ENCODE measurements around the gene SHOC2. TPM values are rescaled to one million over a fixed set of nuclear protein-coding genes. Genes with fewer than 3 reads are reported as not detected.

Gene SHOC2
- total and polyA plus RNA-seq, 2 experiments from 2014 or later: 23.3 to 33.3 TPM

DNA sequence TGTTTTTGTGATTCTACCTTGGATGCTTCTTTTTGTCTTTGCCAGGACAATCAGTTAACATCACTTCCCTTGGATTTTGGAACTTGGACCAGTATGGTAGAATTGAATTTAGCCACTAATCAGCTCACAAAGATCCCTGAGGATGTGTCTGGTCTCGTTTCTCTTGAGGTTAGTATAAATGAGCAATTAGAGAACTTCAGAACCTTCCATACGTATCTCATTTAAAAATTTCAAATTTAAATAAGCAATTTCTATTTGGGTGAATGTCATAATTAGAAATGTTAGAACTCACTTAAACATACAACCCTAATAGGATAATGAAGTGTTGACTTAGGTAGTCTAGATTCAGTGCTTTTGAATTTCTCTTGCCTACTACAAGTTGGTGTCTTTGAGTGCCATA is 88.1 kb downstream of the SHOC2 start:
- no peaks in the 10 kb centered on the region for H3K9me2 ChIP-seq (ENCODE audit: insufficient read depth)
- no peaks in the 10 kb centered on the region for H3K36me3 Mint-ChIP-seq (ENCODE audit: low read depth)
- H2AFZ ChIP-seq: no peak overlapping the region
- no peak overlapping the region for H3K4me3 ChIP-seq
- peaks cover 5% of the 10 kb centered on the region; the same call in 2 of the 3 replicates for H3K4me1 Mint-ChIP-seq
- H3K4me2 ChIP-seq: no peak overlapping the region
- no peak for DNase-seq (ENCODE audit: low spot score)
- H3K27me3 Mint-ChIP-seq (ENCODE audit: insufficient read depth, low read depth, poor library complexity): no peaks in the 10 kb centered on the region
- ATAC-seq: no peak
- H4K20me1 ChIP-seq (replicated peaks; ENCODE audit: insufficient read depth): no peaks in the 10 kb centered on the region
- no peak overlapping the region for H3K27ac ChIP-seq (ENCODE audit: low read depth)
- no peaks in the 10 kb centered on the region for H3K4me1 ChIP-seq (ENCODE audit: insufficient read depth)
- no peak for TF ChIP-seq NANOG (IDR thresholded peaks at IDR 0.05; ENCODE audit: borderline replicate concordance)
- TF ChIP-seq CREB1 (CRISPR knock-in tag; IDR thresholded peaks at IDR 0.05; ENCODE audit: low read depth): no peak
- H3K4me3 Mint-ChIP-seq: no peak overlapping the region
- no peaks in the 10 kb centered on the region for H3K79me2 ChIP-seq (replicated peaks; ENCODE audit: insufficient read depth)
- no peak overlapping the region for H3K27ac Mint-ChIP-seq
- H3K9me3 Mint-ChIP-seq: no peaks in the 10 kb centered on the region
- H3K27me3 ChIP-seq (ENCODE audit: insufficient read depth): no peaks in the 10 kb centered on the region
- H3F3A ChIP-seq (replicated peaks; ENCODE audit: low read depth): no peaks in the 10 kb centered on the region
- 0 out of 2 replicates have a peak, but pooled peaks cover 4% of the 10 kb centered on the region for H3K36me3 ChIP-seq (ENCODE audit: insufficient read depth)

DNA sequence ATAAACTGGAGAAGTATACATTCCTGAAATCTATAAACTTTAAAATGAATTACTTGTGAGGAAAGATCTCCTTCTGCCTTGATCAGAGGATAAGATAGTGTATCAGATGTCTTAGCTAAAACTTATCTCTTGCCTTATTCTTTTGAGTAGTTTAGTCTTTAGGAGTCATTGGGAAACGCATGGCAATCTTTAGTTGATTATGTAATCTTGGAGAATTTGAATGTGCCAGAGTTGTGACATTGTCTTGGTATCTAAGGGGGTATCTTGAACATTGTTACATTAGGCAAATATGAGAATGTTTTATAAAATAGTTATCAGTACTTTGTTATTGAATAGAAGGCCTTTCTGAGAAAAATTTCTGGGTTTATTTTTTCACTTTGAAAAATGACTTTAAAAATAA is 95.8 kb downstream of the SHOC2 start:
- no peaks in the 10 kb centered on the region for H3K36me3 ChIP-seq (ENCODE audit: insufficient read depth)
- no peaks in the 10 kb centered on the region for H3K4me1 ChIP-seq (ENCODE audit: insufficient read depth)
- Mint-ChIP-seq H3K4me1 (no peaks in the 10 kb centered on the region), H3K27ac (no peak overlapping the region), H3K9me3 (no peaks in the 10 kb centered on the region), H3K4me3 (no peak overlapping the region), H3K36me3 (ENCODE audit: low read depth) (peaks cover 5% of the 10 kb centered on the region; the same call in 2 of the 3 replicates), H3K27me3 (ENCODE audit: insufficient read depth, low read depth, poor library complexity) (peaks cover 2% of the 10 kb centered on the region)
- no peaks in the 10 kb centered on the region for H3K9me2 ChIP-seq (ENCODE audit: insufficient read depth)
- TF ChIP-seq NANOG (IDR thresholded peaks at IDR 0.05; ENCODE audit: borderline replicate concordance) (no peak), EZH2phosphoT487 (IDR thresholded peaks at IDR 0.05; ENCODE audit: unreplicated experiment) (no peak), CTCF (conservative IDR thresholded peaks at IDR 0.05; ENCODE audit: low read depth in 2 of 2) (no peak), POLR2AphosphoS5 (IDR thresholded peaks at IDR 0.05; ENCODE audit: low read depth) (no peak), ZNF114 (CRISPR knock-in tag; IDR thresholded peaks at IDR 0.05) (no peak), STAT1 (IDR thresholded peaks at IDR 0.05; ENCODE audit: unreplicated experiment) (no peak), JUNB (IDR thresholded peaks at IDR 0.05; ENCODE audit: unreplicated experiment) (no peak)
- H2AFZ ChIP-seq: no peak overlapping the region
- no peak overlapping the region for H3K4me3 ChIP-seq
- H4K20me1 ChIP-seq (replicated peaks; ENCODE audit: insufficient read depth): no peaks in the 10 kb centered on the region
- DNase-seq (ENCODE audit: low spot score) (no peak), ATAC-seq (no peak)
- H3K27ac ChIP-seq (ENCODE audit: low read depth): no peak overlapping the region
- H3K27me3 ChIP-seq (ENCODE audit: insufficient read depth): no peaks in the 10 kb centered on the region
- H3F3A ChIP-seq (replicated peaks; ENCODE audit: low read depth): no peaks in the 10 kb centered on the region
- H3K79me2 ChIP-seq (replicated peaks; ENCODE audit: insufficient read depth): no peaks in the 10 kb centered on the region
- no peak overlapping the region for H3K4me2 ChIP-seq

GRCh38 chr10:111017098-111017497 is 97.7 kb downstream of the SHOC2 start:
- no peaks in the 10 kb centered on the region for H3K9me3 Mint-ChIP-seq
- no peak overlapping the region for H3K4me2 ChIP-seq
- no peak overlapping the region for H3K4me3 ChIP-seq
- no peaks in the 10 kb centered on the region for H3K4me1 Mint-ChIP-seq
- TF ChIP-seq, protein P1, sequence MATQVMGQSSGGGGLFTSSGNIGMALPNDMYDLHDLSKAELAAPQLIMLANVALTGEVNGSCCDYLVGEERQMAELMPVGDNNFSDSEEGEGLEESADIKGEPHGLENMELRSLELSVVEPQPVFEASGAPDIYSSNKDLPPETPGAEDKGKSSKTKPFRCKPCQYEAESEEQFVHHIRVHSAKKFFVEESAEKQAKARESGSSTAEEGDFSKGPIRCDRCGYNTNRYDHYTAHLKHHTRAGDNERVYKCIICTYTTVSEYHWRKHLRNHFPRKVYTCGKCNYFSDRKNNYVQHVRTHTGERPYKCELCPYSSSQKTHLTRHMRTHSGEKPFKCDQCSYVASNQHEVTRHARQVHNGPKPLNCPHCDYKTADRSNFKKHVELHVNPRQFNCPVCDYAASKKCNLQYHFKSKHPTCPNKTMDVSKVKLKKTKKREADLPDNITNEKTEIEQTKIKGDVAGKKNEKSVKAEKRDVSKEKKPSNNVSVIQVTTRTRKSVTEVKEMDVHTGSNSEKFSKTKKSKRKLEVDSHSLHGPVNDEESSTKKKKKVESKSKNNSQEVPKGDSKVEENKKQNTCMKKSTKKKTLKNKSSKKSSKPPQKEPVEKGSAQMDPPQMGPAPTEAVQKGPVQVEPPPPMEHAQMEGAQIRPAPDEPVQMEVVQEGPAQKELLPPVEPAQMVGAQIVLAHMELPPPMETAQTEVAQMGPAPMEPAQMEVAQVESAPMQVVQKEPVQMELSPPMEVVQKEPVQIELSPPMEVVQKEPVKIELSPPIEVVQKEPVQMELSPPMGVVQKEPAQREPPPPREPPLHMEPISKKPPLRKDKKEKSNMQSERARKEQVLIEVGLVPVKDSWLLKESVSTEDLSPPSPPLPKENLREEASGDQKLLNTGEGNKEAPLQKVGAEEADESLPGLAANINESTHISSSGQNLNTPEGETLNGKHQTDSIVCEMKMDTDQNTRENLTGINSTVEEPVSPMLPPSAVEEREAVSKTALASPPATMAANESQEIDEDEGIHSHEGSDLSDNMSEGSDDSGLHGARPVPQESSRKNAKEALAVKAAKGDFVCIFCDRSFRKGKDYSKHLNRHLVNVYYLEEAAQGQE (IDR thresholded peaks at IDR 0.05; ENCODE audit: unreplicated experiment): no peak
- TF ChIP-seq EZH2 (IDR thresholded peaks at IDR 0.05; ENCODE audit: low read depth, unreplicated experiment) (no peak), STAT1 (IDR thresholded peaks at IDR 0.05; ENCODE audit: unreplicated experiment) (no peak), NANOG (IDR thresholded peaks at IDR 0.05; ENCODE audit: borderline replicate concordance) (no peak), EZH2phosphoT487 (IDR thresholded peaks at IDR 0.05; ENCODE audit: unreplicated experiment) (no peak)
- no peaks in the 10 kb centered on the region for H3K9me2 ChIP-seq (ENCODE audit: insufficient read depth)
- no peak overlapping the region for H2AFZ ChIP-seq
- no peak overlapping the region for H3K27ac ChIP-seq (ENCODE audit: low read depth)
- H3F3A ChIP-seq (replicated peaks; ENCODE audit: low read depth): no peaks in the 10 kb centered on the region
- no peak overlapping the region for H3K27ac Mint-ChIP-seq
- H3K27me3 ChIP-seq (ENCODE audit: insufficient read depth): no peaks in the 10 kb centered on the region
- no peaks in the 10 kb centered on the region for H3K79me2 ChIP-seq (replicated peaks; ENCODE audit: insufficient read depth)
- peaks cover 2% of the 10 kb centered on the region for H3K27me3 Mint-ChIP-seq (ENCODE audit: insufficient read depth, low read depth, poor library complexity)
- H4K20me1 ChIP-seq (replicated peaks; ENCODE audit: insufficient read depth): no peaks in the 10 kb centered on the region
- ATAC-seq (no peak), DNase-seq (ENCODE audit: low spot score) (no peak)
- H3K36me3 ChIP-seq (ENCODE audit: insufficient read depth): no peaks in the 10 kb centered on the region; the same call in 1 of the 2 replicates
- H3K36me3 Mint-ChIP-seq (ENCODE audit: low read depth): peaks cover 17% of the 10 kb centered on the region; the same call in 2 of the 3 replicates
- no peak overlapping the region for H3K4me3 Mint-ChIP-seq
- no peaks in the 10 kb centered on the region for H3K4me1 ChIP-seq (ENCODE audit: insufficient read depth)
